ENCODE data around the gene ACSS3.

The ACSS3 gene

GRCh38 chr12:81123611-81124010 is 45.7 kb downstream of the ACSS3 start:
- DNase-seq (ENCODE audit: low spot score in 2 of 2) (no peak), ATAC-seq (ENCODE audit: low read depth) (no peak)
- H3K9me3 Mint-ChIP-seq: peaks cover 6% of the 10 kb centered on the region
- H3K27ac Mint-ChIP-seq: no peak overlapping the region
- no peaks in the 10 kb centered on the region for H3K27me3 Mint-ChIP-seq
- no peaks in the 10 kb centered on the region for H3K4me1 Mint-ChIP-seq
- no peak overlapping the region for H3K4me3 Mint-ChIP-seq
- H3K36me3 Mint-ChIP-seq: no peaks in the 10 kb centered on the region

- ATAC-seq (ENCODE audit: low read depth): no peak
- no peaks in the 10 kb centered on the region for H3K36me3 Mint-ChIP-seq
Observed at GRCh38 chr12:81125691-81126090, 47.8 kb downstream of the ACSS3 start.

GRCh38 chr12:81128930-81129554 is 51.2 kb downstream of the ACSS3 start:
- H3K4me1 Mint-ChIP-seq: no peaks in the 10 kb centered on the region
- peaks cover 4% of the 10 kb centered on the region for H3K9me3 Mint-ChIP-seq
- H3K4me3 Mint-ChIP-seq: no peak overlapping the region
- ATAC-seq (ENCODE audit: low read depth): no peak
- no peak overlapping the region for H3K27ac Mint-ChIP-seq
- H3K27me3 Mint-ChIP-seq: no peaks in the 10 kb centered on the region
- DNase-seq (ENCODE audit: low spot score in 2 of 2): no peak
- no peaks in the 10 kb centered on the region for H3K36me3 Mint-ChIP-seq

More at GRCh38 chr12:81125691-81126090, 47.8 kb downstream of the ACSS3 start:
- H3K9me3 Mint-ChIP-seq: peaks cover 4% of the 10 kb centered on the region
- no peak overlapping the region for H3K27ac Mint-ChIP-seq
- no peak overlapping the region for H3K4me3 Mint-ChIP-seq
- no peak for DNase-seq (ENCODE audit: low spot score in 2 of 2)
- no peaks in the 10 kb centered on the region for H3K27me3 Mint-ChIP-seq
- no peaks in the 10 kb centered on the region for H3K4me1 Mint-ChIP-seq

GRCh38 chr12:81136519-81136918 is 58.6 kb downstream of the ACSS3 start:
- H3K27me3 Mint-ChIP-seq: no peaks in the 10 kb centered on the region
- H3K4me1 Mint-ChIP-seq: no peaks in the 10 kb centered on the region
- DNase-seq (ENCODE audit: low spot score in 2 of 2) (no peak), ATAC-seq (ENCODE audit: low read depth) (no peak)
- H3K9me3 Mint-ChIP-seq: no peaks in the 10 kb centered on the region
- H3K4me3 Mint-ChIP-seq: no peak overlapping the region
- no peak overlapping the region for H3K27ac Mint-ChIP-seq
- no peaks in the 10 kb centered on the region for H3K36me3 Mint-ChIP-seq

- ATAC-seq (ENCODE audit: low read depth): no peak
- Mint-ChIP-seq H3K4me3 (no peak overlapping the region), H3K27me3 (no peaks in the 10 kb centered on the region), H3K4me1 (no peaks in the 10 kb centered on the region), H3K27ac (no peak overlapping the region), H3K36me3 (no peaks in the 10 kb centered on the region), H3K9me3 (no peaks in the 10 kb centered on the region)
- DNase-seq (ENCODE audit: low spot score in 2 of 2): no peak
Observed at GRCh38 chr12:81137801-81138200, 59.9 kb downstream of the ACSS3 start.

- Mint-ChIP-seq H3K4me1 (no peaks in the 10 kb centered on the region), H3K9me3 (no peaks in the 10 kb centered on the region), H3K36me3 (no peaks in the 10 kb centered on the region), H3K27me3 (no peaks in the 10 kb centered on the region), H3K27ac (no peak overlapping the region), H3K4me3 (no peak overlapping the region)
- ATAC-seq (ENCODE audit: low read depth) (no peak), DNase-seq (ENCODE audit: low spot score in 2 of 2) (no peak)
Observed at GRCh38 chr12:81141217-81141616, 63.3 kb downstream of the ACSS3 start.

GRCh38 chr12:81143057-81143456 is 65.2 kb downstream of the ACSS3 start:
- H3K9me3 Mint-ChIP-seq: no peaks in the 10 kb centered on the region
- H3K27ac Mint-ChIP-seq: no peak overlapping the region
- no peak for ATAC-seq (ENCODE audit: low read depth)

GRCh38 chr12:81146228-81147225 is 68.6 kb downstream of the ACSS3 start:
- no peak for DNase-seq (ENCODE audit: low spot score in 2 of 2)
- H3K36me3 Mint-ChIP-seq: no peaks in the 10 kb centered on the region
- no peaks in the 10 kb centered on the region for H3K4me1 Mint-ChIP-seq
- H3K4me3 Mint-ChIP-seq: no peak overlapping the region
- H3K27ac Mint-ChIP-seq: no peak overlapping the region
- no peak for ATAC-seq (ENCODE audit: low read depth)
- H3K9me3 Mint-ChIP-seq: no peaks in the 10 kb centered on the region
- H3K27me3 Mint-ChIP-seq: no peaks in the 10 kb centered on the region

More at GRCh38 chr12:81143057-81143456, 65.2 kb downstream of the ACSS3 start:
- no peaks in the 10 kb centered on the region for H3K4me1 Mint-ChIP-seq
- H3K27me3 Mint-ChIP-seq: no peaks in the 10 kb centered on the region
- no peak overlapping the region for H3K4me3 Mint-ChIP-seq
- no peaks in the 10 kb centered on the region for H3K36me3 Mint-ChIP-seq
- no peak for DNase-seq (ENCODE audit: low spot score in 2 of 2)

GRCh38 chr12:81147292-81147919 is 69.5 kb downstream of the ACSS3 start:
- Mint-ChIP-seq H3K4me3 (no peak overlapping the region), H3K36me3 (no peaks in the 10 kb centered on the region), H3K27ac (no peak overlapping the region), H3K27me3 (no peaks in the 10 kb centered on the region), H3K9me3 (no peaks in the 10 kb centered on the region), H3K4me1 (no peaks in the 10 kb centered on the region)
- no peak for ATAC-seq (ENCODE audit: low read depth)
- DNase-seq (ENCODE audit: low spot score in 2 of 2): no peak

- Mint-ChIP-seq H3K36me3 (no peaks in the 10 kb centered on the region), H3K9me3 (no peaks in the 10 kb centered on the region), H3K27me3 (no peaks in the 10 kb centered on the region), H3K4me3 (no peak overlapping the region), H3K27ac (no peak overlapping the region), H3K4me1 (no peaks in the 10 kb centered on the region)
- ATAC-seq (ENCODE audit: low read depth) (no peak), DNase-seq (ENCODE audit: low spot score in 2 of 2) (no peak)
Observed at GRCh38 chr12:81150382-81150781, 72.5 kb downstream of the ACSS3 start.

GRCh38 chr12:81159856-81160255 is 82.0 kb downstream of the ACSS3 start:
- no peaks in the 10 kb centered on the region for H3K36me3 Mint-ChIP-seq
- no peaks in the 10 kb centered on the region for H3K27me3 Mint-ChIP-seq
- H3K9me3 Mint-ChIP-seq: no peaks in the 10 kb centered on the region
- no peak overlapping the region for H3K27ac Mint-ChIP-seq
- no peaks in the 10 kb centered on the region for H3K4me1 Mint-ChIP-seq
- no peak for DNase-seq (ENCODE audit: low spot score in 2 of 2)
- no peak overlapping the region for H3K4me3 Mint-ChIP-seq
- ATAC-seq (ENCODE audit: low read depth): no peak

- Mint-ChIP-seq H3K27me3 (no peaks in the 10 kb centered on the region), H3K27ac (no peak overlapping the region)
Observed at GRCh38 chr12:81161680-81162079, 83.8 kb downstream of the ACSS3 start.

GRCh38 chr12:81162391-81163136 is 84.7 kb downstream of the ACSS3 start:
- ATAC-seq (ENCODE audit: low read depth): no peak
- DNase-seq (ENCODE audit: low spot score in 2 of 2): no peak
- no peaks in the 10 kb centered on the region for H3K27me3 Mint-ChIP-seq

More at GRCh38 chr12:81161680-81162079, 83.8 kb downstream of the ACSS3 start:
- DNase-seq (ENCODE audit: low spot score in 2 of 2) (no peak), ATAC-seq (ENCODE audit: low read depth) (no peak)
- Mint-ChIP-seq H3K9me3 (peaks cover 3% of the 10 kb centered on the region), H3K36me3 (no peaks in the 10 kb centered on the region), H3K4me1 (no peaks in the 10 kb centered on the region), H3K4me3 (no peak overlapping the region)

More at GRCh38 chr12:81162391-81163136, 84.7 kb downstream of the ACSS3 start:
- Mint-ChIP-seq H3K4me1 (no peaks in the 10 kb centered on the region), H3K36me3 (no peaks in the 10 kb centered on the region), H3K9me3 (peaks cover 3% of the 10 kb centered on the region), H3K4me3 (no peak overlapping the region), H3K27ac (no peak overlapping the region)
